Stimulated activated naive CD4-positive, alpha-beta T cell (primary cell): Measurements from ENCODE around the gene UMAD1.
A peak's percentile ranks its signal among the peaks of the same experiment; 100 is the strongest.

Source experiments
- DNase-seq, 6 experiments: peaks; one replicate each; lab custom pipeline; 2025; lab: John Stamatoyannopoulos, UW

Gene UMAD1

DNA sequence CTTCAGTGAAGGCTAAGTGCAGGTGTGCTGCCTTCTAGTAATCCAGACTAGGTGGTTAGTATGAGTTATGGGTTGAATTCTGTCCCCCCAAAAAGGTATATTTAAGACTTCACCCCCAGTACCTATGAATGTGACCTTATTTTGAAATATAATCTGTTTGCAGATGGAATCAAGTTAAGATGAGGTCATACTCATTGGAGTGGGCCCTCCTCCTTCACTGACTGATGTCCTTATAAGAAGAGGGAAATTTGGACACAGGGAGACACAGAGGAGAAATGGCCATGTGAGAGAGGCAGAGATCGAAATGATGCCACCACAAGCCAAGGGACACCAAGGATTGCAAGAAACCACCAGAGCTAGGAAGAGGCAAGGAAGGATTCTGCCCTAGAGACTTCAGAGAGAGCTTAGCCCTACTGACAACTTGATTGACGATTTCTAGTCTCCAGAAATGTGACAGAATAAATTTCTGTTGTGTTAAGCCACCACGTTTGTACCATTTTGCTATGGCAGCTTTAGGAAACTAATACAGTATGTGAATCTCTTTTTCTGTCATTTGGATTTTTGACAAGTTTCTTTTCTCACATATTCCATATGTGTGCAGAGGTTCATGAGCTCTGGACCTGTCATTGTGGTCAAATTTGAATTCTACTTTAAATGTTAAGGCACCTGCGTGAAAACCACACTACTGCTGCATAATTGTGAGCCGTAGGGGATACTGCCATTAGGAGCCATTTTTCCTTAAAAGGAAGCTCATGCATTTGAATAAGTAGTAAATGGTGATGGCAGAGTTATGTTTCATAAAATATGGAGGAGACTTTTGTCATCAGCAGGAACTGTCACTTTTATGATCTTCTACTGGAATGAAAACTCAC, 80.4 kb downstream of the UMAD1 start:
- no peak for DNase-seq

DNA sequence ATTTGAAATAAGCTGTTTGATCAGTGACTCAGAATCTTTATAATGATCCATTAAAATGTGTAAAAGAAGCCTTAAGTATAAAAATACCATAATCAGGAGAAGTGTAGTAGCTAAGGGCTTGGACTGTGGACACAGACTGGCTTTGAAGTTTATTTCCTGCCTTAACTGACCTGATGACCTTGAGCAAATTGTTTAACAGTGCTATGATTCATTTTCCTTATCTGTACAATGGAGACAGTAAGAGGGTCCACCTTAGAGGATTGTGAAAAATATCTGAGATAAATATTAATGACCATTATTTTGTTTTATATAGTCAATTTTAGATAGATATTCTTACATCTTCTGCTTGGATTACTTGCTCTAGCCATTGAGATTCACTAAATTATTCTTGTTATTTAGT, 91.2 kb downstream of the UMAD1 start:
- no peak for DNase-seq

GRCh38 chr7:7732621-7733281, 92.2 kb downstream of the UMAD1 start:
- no peak for DNase-seq

- no peak for DNase-seq
Measured at GRCh38 chr7:7736671-7737070, 96.1 kb downstream of the UMAD1 start.

- DNase-seq: no peak
Measured at GRCh38 chr7:7737674-7738073, 97.1 kb downstream of the UMAD1 start.

GRCh38 chr7:7738177-7738576, 97.6 kb downstream of the UMAD1 start:
- DNase-seq: no peak

- DNase-seq: no peak
Measured at GRCh38 chr7:7738622-7739021, 98.1 kb downstream of the UMAD1 start.

DNA sequence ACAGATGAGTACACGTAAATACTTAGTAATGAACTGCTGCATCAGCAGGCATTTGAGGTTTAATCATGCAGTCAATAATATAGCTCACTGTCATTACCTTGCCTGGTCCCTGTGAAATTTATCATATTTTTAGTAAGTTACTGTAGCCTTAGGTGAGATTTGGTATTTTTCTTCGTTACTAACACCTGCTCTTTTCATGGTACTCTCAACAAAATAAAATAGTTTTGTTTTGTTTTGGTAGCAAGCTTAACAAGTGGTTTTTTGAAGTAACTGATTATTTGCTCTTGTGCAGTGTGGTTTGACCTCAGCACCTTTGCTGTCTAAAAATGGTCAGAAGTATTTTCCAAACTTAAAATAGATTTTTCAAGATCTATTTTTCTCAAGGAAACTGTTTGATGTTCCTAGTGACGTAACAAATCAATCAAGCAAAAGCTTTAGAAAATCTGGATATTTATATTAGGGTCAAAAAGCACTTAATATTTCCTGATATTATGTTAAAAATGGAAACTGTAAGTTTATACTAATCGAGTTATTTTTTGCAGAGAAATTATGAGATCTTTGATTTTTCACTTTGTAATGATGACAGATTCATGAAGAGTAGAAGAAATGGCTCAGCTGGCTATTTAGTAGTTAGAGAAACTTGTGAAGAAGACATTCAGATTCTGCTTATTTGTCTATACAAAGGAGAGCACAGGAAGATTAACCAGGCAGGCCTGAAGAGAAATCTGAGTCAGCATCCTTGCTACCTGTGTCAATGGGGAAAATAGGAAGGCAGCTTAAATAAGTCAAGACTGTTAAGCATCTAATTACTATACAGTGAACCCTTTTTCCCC, 98.9 kb downstream of the UMAD1 start:
- no peak for DNase-seq

DNA sequence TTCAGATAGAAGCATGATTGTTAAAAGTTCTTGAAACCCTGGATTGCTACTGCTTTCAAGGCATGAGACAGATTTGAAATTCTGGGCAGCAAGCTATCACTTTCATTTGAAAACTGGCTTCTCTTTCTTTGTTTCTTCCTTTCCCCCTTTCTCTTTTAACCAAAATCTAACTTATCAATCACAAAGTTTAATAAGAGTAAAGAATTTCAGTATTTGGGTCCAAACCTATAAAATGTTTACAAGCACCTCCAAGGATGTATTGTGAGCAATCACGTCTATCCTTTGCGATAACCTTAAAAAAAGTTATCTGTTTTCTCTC, 99.4 kb downstream of the UMAD1 start:
- DNase-seq: no peak

DNA sequence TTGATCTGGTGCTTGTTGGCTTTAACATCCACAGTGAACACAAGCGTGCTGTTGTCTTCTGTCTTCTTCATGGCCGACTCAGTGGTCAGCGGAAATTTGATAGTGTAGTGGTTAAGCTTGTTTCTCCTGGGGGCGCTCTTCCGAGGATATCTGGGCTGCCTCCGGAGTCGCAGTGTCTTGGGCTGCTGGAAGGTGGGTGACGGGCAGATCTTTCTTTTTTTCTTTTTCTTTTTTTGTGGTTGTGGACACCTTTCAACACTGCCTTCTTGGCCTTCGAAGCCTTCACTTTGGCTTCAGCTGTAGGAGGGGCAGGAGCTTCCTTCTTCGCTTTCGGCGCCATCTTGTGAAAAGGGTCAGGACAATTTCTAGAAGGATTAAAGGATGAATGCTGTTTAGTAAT, 101.7 kb downstream of the UMAD1 start:
- DNase-seq: no peak

GRCh38 chr7:7745258-7745657, 104.7 kb downstream of the UMAD1 start:
- DNase-seq: no peak

DNA sequence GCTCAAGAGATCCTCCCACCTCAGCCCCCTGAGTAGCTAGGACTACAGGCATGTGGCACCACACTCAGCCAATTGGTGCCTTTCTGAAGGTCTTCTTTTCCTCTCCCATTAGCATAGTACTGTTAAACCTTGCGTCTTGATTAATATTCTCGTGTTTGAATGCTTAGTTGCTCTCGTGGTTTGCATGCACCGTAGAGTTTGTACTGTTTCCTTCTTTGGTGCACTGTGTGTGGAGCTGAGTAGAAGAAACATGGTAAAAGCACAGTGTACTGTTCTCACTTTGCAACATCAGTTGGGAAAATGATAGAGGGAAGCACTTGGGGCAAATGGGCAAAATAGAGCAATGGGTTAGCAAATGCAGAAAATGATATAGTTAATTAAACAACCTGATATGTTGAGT, 105.4 kb downstream of the UMAD1 start:
- no peak for DNase-seq

GRCh38 chr7:7746458-7746857, 105.9 kb downstream of the UMAD1 start:
- no peak for DNase-seq

DNA sequence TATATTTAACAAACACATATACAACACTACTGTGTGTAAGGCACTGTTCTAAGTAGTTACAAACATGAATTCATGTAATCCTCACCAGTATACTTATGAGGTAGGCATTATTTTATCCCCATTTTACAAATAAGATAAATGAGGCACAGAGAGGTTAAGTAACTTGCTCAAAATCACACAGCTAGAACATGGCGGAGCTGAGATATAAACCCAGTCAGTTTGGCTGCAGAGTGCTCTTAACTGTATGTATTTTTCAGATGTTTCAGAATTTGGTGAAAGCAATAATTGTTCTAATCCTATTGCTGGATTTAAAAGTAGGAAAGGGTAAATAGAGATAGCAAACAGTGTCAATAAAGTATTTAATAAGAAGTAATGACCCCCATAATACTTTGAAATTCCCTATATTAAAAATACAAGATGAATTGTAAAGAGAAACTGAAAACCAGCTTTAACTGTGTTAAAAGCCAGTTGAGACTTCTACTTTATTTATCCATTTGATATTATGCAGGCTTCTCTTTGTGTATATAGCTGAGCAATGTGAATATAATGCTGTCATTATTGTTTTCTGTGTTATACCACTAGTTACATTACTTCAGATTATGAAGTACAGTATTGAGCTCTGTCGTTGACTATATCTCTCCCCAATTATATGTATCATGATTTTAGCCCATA, 110.2 kb downstream of the UMAD1 start:
- no peak for DNase-seq

- DNase-seq: no peak
Measured at GRCh38 chr7:7751243-7752092, 110.9 kb downstream of the UMAD1 start.

DNA sequence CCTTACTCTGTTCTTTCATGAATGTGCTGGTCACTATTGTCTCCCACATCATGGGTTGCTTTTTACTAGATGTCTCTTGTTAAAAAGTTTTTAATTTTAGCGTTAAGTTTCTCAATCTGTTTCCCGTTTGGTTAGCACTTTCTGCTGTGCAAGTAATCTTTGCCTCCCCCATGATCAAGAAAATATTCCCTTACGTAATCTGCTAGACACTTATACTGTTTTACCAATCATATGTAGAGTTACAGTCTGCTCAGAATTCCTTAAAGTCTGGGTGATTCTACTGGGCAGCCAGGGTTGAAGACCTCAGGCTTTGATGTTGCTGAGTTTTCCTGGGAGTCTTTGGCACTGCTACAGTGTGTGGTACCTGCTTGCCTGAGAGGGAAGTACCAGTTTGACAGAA, 116.0 kb downstream of the UMAD1 start:
- no peak for DNase-seq

GRCh38 chr7:7757576-7757975, 117.0 kb downstream of the UMAD1 start:
- DNase-seq: no peak

- DNase-seq: peak in 3 of 6 experiments; percentile 41 to 63 (median 44)
Measured at GRCh38 chr7:7761340-7761973, 120.9 kb downstream of the UMAD1 start.

DNA sequence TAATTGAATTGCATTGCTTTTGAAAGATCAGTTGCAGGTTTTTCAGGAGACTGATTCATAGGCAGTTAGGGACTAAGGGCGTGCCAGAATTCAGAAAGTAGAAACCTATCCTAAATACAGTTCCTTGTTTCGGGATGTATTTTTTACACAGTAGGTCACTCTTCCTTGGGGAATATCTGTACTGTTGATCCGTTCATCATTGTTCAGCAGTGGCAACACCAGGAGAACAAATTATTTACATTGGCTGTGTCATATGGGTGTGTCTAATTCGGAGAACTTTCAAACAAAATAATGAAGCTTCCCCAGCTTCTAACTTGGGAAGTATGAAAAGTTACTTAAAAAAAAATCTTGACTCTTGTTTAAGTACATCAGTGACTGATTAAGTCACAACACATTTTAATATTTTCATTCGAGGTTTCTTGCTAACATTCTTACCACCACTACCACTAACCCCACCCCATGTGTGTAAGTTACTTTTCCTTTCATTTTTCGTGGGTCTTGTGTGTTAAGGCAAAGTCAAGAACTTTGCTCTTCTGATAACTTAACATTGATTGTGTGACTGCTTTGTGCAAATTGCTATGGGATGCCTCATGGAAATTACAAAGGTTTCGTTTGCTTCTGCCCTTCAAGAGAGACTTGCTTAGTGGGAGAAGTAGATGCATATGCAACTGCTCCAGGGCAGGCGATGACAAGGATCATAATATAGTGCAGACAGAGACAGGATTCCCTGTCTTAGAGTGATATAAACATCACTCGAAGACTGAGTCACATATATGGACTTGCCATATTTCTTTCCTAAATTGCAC, 121.6 kb downstream of the UMAD1 start:
- peak in 3 of 6 experiments; percentile 33 to 55 (median 41) for DNase-seq
